OCI-LY1 (cell line): ENCODE measurements around the gene FAU.

Source experiments
- CTCF ChIP-seq: fragments of 200-600 bp; sonication (generic), shearing (Covaris generic); IDR thresholded peaks from 2 replicates; pipeline ENCODE4 v1.5.1; 2017; ENCODE audit warnings: mild to moderate bottlenecking, antibody characterized with exemption, low read length, moderate library complexity, mixed read lengths
- EZH2 ChIP-seq: fragments of 200-600 bp; sonication (generic), shearing (Covaris generic); IDR thresholded peaks from 2 replicates; pipeline ENCODE4 v1.8.0; 2017; ENCODE audit warnings: borderline replicate concordance, mixed run types, mild to moderate bottlenecking, antibody characterized with exemption, low read length, moderate library complexity, mixed read lengths

- TF ChIP-seq CTCF (no peak), EZH2 (no peak)
These were observed 14.9 kb downstream of the FAU start for GRCh38 chr11:65107078-65107477.
